CD4-positive, CD25-positive, alpha-beta regulatory T cell (primary cell): ENCODE results near the gene OBP2B. TPM values are rescaled to one million over a fixed set of nuclear protein-coding genes. Genes with fewer than 3 reads are reported as not detected.
"Not testable (repeated sequence)": the region's sequence is repeated elsewhere in the genome, so short reads cannot be mapped to it uniquely, and the experiment has no call there.

Source experiments
- ATAC-seq, 2 donors: fragments of 150-1000 bp; cut with Tn5 transposase; one replicate each; pipeline ENCODE4 v1.10.0; 2021; ENCODE audit warnings: low read depth in 2 of 2, moderate number of reproducible peaks in 2 of 2, moderate library complexity in 1 of 2
- DNase-seq, 3 donors: peaks; one replicate each; pipeline versions ENCODE4 v3.0.0 to v3.0.0-alpha.2; 2012 to 2022; ENCODE audit warnings: mixed read lengths in 1 of 3
- H3K27ac ChIP-seq: one replicate; pipeline ENCODE4 v1.7.0; 2013; ENCODE audit warnings: mild to moderate bottlenecking, low read length; ENCODE audit not compliant: insufficient read depth, poor library complexity, severe bottlenecking
- H3K27me3 ChIP-seq: one replicate; pipeline ENCODE4 v1.7.0; 2013; ENCODE audit warnings: low read length; ENCODE audit not compliant: control insufficient read depth, insufficient read depth
- H3K36me3 ChIP-seq: one replicate; pipeline ENCODE4 v1.7.0; 2013; ENCODE audit warnings: mild to moderate bottlenecking, low read length, moderate library complexity; ENCODE audit not compliant: control insufficient read depth, insufficient read depth
- H3K4me1 ChIP-seq: 2 replicates; pipeline ENCODE4 v1.7.0; 2013; ENCODE audit warnings: mild to moderate bottlenecking, low read length; ENCODE audit not compliant: insufficient read depth, control insufficient read depth, poor library complexity, severe bottlenecking
- H3K4me3 ChIP-seq: one replicate; pipeline ENCODE4 v1.7.0; 2013; ENCODE audit warnings: low read depth, mild to moderate bottlenecking, low read length, moderate library complexity
- H3K9me3 ChIP-seq, 2 experiments: 1 replicate in 1 of 2; 2 replicates in 1 of 2; pipeline ENCODE4 v1.7.0; 2013; ENCODE audit warnings: low read length in 2 of 2, mild to moderate bottlenecking in 1 of 2, moderate library complexity in 1 of 2; ENCODE audit not compliant: control insufficient read depth in 2 of 2
- H3K27ac Mint-ChIP-seq, 3 donors: one replicate each; pipeline ENCODE4 v1.8.0; 2020 to 2022; ENCODE audit warnings: mild to moderate bottlenecking in 3 of 3, mixed read lengths in 3 of 3, moderate library complexity in 2 of 3
- H3K27me3 Mint-ChIP-seq: one replicate; pipeline ENCODE4 v1.8.0; 2022; ENCODE audit warnings: mild to moderate bottlenecking, mixed read lengths
- H3K36me3 Mint-ChIP-seq: one replicate; pipeline ENCODE4 v1.8.0; 2020; ENCODE audit warnings: mixed read lengths
- H3K4me1 Mint-ChIP-seq, 4 donors: one replicate each; pipeline ENCODE4 v1.8.0; 2020 to 2022; ENCODE audit warnings: mixed read lengths in 4 of 4, mild to moderate bottlenecking in 1 of 4
- H3K4me3 Mint-ChIP-seq, 4 donors: one replicate each; pipeline ENCODE4 v1.8.0; 2020 to 2022; ENCODE audit warnings: mild to moderate bottlenecking in 4 of 4, mixed read lengths in 4 of 4, moderate library complexity in 3 of 4
- H3K9me3 Mint-ChIP-seq, 7 donors: one replicate each; pipeline ENCODE4 v1.8.0; 2020 to 2022; ENCODE audit warnings: mixed read lengths in 7 of 7, mild to moderate bottlenecking in 3 of 7, moderate library complexity in 2 of 7
- polyA plus RNA-seq, 4 donors: library from polyadenylated mRNA; unstranded; fragments of 300-500 nt; fragmentation: Illumina TruSeq; gene quantifications; one replicate each; pipeline ENCODE4 v1.2.3, GENCODE V29; 2021
- total RNA-seq: library from RNA; stranded (reverse); gene quantifications from one replicate; pipeline ENCODE4 v1.2.3, GENCODE V29; 2022

Gene OBP2B
- total and polyA plus RNA-seq, 5 donors from 2014 or later = not detected

DNA sequence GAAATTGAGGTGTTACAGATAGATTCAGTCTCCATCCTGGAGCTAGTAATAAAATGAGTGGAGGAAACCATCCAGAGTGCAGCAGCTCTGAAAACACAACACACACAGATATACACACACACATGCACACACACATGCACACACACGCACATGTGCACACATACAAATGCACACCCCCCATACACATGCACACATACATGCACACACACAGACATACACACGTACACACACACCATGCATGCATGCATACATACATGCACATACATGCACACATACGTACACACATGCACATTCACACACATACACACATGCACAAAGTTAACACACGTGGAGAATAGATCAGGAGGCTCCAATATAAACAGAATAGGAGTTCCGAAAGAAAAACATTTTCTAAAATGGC, 21.0 kb upstream of the OBP2B start:
- Histone ChIP-seq H3K27ac (no peak overlapping the region), H3K36me3 (no peaks in the 10 kb centered on the region), H3K27me3 (no peaks in the 10 kb centered on the region), H3K4me3 (no peak overlapping the region), H3K9me3 (no peaks in the 10 kb centered on the region), H3K4me1 (no peaks in the 10 kb centered on the region)
- Mint-ChIP-seq H3K9me3 (no peaks in the 10 kb centered on the region), H3K36me3 (no peaks in the 10 kb centered on the region), H3K4me3 (no peak overlapping the region), H3K27me3 (no peaks in the 10 kb centered on the region), H3K27ac (no peak overlapping the region), H3K4me1 (no peaks in the 10 kb centered on the region)
- ATAC-seq (no peak), DNase-seq (no peak)

DNA sequence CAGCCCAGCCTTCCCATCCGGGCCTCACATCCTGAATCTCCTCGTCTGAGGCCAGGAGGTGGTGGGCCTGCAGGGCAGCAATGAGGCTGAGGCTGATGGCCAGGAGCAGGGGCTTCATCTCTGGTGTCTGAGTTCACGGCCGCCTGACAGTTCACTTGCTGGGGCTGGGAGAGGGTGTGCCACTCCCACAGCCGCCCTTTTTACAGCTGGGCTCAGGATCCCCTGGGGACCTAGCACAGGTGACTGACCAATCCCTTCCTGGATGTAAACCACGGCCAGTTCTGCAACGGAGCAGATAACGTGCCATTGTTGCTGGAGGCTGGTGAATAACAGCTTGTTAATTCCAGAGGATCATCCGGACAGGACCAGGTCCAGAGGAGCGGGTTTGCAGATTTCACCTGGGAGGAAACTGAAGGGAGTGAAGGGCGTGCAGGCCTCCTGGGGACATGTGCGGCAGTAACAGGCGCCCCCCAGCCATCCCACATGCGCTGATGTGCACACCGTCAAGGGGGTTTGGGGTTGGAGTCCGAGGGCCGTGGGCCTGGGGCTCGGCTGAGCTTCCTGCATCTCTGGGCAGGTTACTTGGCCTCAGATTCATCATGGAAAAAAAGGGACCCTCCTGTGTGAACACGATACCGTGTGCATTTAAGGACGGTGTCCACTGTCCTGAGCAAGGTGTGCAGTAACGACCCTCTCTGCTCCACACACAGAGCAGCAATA, 19.6 kb upstream of the OBP2B start:
- H3K4me1 ChIP-seq, ATAC-seq: not testable (repeated sequence)

DNA sequence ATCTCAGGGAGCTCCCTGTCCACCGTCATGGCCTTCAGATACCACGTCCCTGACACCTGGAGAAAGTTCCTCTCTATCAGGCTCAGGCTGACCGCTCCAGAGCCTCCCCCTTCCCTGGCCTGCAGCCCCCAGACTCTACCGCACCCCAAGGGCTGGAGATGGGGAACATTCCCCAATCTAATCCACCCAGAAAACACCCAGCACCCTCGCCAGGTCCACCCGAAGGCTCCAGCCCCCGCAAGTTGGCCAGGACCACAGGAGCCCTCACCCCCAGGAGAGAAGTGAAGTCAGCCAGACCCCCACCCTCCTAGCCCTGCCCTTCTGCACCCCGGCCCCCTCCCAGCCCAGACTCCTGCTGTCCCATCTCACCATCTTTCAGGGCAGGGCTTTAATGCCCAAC, 18.9 kb upstream of the OBP2B start:
- not testable (repeated sequence) for ATAC-seq, H3K4me1 Mint-ChIP-seq, H3K27me3 Mint-ChIP-seq, H3K4me1 ChIP-seq, H3K9me3 ChIP-seq, DNase-seq, H3K36me3 Mint-ChIP-seq, H3K9me3 Mint-ChIP-seq, H3K27ac Mint-ChIP-seq, H3K27ac ChIP-seq, H3K27me3 ChIP-seq, H3K36me3 ChIP-seq, H3K4me3 ChIP-seq, H3K4me3 Mint-ChIP-seq

More for the DNA sequence above, 19.6 kb upstream of the OBP2B start:
- H3K4me3 Mint-ChIP-seq, H3K27ac ChIP-seq, DNase-seq, H3K4me1 Mint-ChIP-seq, H3K36me3 Mint-ChIP-seq, H3K27me3 Mint-ChIP-seq, H3K4me3 ChIP-seq, H3K36me3 ChIP-seq, H3K27me3 ChIP-seq, H3K27ac Mint-ChIP-seq, H3K9me3 Mint-ChIP-seq, H3K9me3 ChIP-seq: not testable (repeated sequence)

DNA sequence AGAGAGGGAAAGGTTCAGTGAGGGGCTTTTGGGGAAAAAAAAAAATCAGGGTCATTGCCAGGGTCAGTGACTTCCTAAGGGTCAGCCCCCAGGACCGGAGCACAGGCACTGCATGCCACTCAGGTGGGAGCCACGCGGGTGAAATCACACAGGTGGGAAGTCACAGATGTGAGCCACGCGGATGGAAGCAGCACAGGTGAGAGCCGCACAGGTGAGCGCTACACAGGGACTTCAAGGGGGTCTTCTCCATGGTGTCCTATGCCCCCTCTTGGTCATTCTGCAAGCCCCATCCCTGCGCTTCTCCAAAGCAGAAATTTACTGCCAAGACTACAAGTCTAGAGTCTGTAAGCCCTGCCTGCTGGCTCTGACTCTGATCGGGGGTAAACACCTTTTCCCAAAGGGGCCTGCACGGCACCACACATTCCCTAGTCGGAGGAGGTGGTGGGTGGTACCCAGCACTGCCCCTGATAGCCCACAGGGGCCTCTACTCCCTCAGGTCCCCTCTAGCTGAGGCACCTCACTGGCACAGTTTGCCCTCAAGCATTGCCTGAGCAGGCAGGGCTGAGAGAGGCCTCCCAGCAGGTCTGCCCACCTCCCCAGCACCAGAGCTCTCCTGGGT, 18.3 kb upstream of the OBP2B start:
- H3K4me3 Mint-ChIP-seq = no peak overlapping the region
- peaks cover 10% of the 10 kb centered on the region for H3K27me3 Mint-ChIP-seq
- no peaks in the 10 kb centered on the region for H3K9me3 Mint-ChIP-seq
- Histone ChIP-seq H3K27ac (no peak overlapping the region), H3K4me1 (no peaks in the 10 kb centered on the region), H3K4me3 (no peak overlapping the region), H3K36me3 (no peaks in the 10 kb centered on the region), H3K9me3 (no peaks in the 10 kb centered on the region), H3K27me3 (no peaks in the 10 kb centered on the region)
- no peak overlapping the region for H3K27ac Mint-ChIP-seq
- no peaks in the 10 kb centered on the region for H3K4me1 Mint-ChIP-seq
- no peak for ATAC-seq
- no peaks in the 10 kb centered on the region for H3K36me3 Mint-ChIP-seq
- no peak for DNase-seq

DNA sequence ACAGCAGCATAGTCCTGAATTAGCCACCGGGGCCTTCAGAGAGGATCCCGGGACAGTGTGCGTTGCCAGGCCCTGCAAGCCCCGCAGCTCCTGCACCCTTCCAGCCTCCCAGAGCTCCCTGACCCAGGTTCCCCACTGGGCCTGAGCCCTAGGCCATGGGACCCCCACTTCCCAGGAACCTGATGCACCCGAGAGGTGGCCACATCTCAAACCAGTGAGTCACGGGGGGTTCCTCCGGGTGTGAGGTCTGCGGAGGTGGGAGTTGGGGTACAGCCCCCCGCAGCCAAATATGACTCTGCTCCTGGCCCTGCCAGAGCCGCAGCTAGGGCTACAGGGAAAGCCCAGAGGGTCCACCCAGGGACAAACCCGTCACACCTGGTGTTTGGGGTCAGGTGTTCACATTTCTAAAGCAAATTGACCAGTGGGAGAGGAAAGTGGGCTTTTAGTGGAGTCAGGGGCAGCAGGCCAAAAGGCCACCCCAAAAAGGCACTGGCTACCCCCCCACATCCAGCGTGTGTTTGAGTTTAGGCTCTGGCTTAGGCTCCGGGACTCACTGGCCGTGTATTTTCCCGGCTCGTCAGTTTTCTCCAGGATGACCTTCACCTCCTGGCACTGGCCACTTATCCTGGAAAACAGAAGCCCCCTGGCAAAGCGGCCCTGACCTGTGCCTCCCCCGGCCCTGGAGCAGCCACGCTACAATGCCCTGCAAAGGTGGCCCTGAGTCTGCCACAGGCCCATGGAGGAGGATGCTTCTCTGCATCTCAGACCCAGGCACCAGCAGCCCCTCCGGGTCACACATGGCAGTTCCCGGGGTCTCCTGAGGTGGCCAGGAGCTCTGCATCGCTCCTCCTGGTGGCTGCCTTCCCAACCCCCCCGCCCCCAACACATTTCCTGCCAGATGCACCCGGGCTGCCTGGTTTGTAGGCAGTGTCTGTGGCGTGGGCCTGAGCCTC, 17.4 kb upstream of the OBP2B start:
- ATAC-seq = no peak
- H3K27ac Mint-ChIP-seq = no peak overlapping the region

DNA sequence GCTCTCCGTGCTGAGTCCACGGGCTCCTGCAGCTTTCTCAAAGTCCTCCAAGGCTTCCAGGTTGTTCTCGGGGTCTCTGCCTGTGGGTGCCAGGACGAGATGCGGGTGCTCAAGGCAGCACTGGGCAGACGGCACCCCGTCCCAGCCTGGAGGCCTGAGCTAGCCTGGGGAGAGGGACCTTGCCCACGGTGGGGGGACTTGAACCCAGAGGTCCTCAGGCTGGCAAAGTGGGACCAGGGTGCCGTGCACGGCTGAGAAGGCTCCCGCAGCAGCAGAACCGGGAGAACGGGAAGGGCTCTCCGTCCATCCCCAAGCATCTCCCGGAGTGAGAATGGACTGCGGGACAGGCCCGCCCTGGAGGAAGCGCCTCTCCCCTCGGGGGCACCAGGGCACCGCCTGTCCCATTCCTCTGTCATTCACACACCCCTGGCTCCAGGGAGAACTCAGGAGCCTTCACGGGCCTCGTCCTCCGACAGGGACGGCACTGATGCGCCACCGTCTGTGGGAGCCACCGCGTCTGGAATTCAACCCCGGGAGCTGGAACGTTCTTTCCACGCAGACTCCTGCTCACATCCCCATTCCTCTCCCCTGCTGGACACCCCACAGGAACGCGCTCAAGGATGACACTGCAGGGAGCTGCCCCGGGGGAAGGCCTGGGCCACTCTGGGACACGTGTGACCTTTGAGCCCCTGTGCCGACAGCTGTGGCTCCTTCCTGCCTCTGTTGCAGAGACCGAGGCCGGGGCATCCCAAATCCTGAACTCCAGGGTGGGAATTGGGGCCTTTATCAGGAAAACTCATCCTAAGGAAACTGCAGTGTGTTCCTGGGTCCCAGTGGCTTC, 16.3 kb upstream of the OBP2B start:
- no peaks in the 10 kb centered on the region for H3K4me1 ChIP-seq

More for the DNA sequence above, 17.4 kb upstream of the OBP2B start:
- DNase-seq = no peak
- no peaks in the 10 kb centered on the region for H3K9me3 ChIP-seq
- Mint-ChIP-seq H3K9me3 (no peaks in the 10 kb centered on the region), H3K36me3 (no peaks in the 10 kb centered on the region), H3K4me1 (no peaks in the 10 kb centered on the region), H3K4me3 (no peak overlapping the region), H3K27me3 (peaks cover 10% of the 10 kb centered on the region)
- no peaks in the 10 kb centered on the region for H3K4me1 ChIP-seq
- H3K27me3 ChIP-seq = no peaks in the 10 kb centered on the region
- no peak overlapping the region for H3K27ac ChIP-seq
- H3K4me3 ChIP-seq = no peak overlapping the region
- H3K36me3 ChIP-seq = no peaks in the 10 kb centered on the region

DNA sequence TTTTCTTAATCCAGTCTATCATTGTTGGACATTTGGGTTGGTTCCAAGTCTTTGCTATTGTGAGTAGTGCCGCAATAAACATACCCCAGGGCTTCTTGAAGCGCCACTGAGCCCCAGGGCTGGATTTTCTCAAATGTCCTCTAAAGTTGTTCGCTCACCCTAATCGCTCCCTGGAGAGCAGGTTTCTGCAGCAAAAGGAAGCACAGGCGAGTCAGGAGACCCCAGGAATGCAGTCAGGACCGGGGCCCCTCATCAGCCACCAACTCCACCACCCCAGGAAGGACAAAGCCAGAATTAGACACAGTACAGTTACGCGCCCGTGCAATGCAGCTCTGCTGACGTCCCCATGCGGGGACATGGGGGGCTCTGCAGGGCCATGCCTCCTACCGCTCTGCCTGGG, 15.7 kb upstream of the OBP2B start:
- H3K27ac ChIP-seq = no peak overlapping the region
- no peak overlapping the region for H3K4me3 ChIP-seq

More for the DNA sequence above, 16.3 kb upstream of the OBP2B start:
- Mint-ChIP-seq H3K27ac (no peak overlapping the region), H3K4me1 (no peaks in the 10 kb centered on the region), H3K4me3 (no peak overlapping the region), H3K9me3 (no peaks in the 10 kb centered on the region), H3K36me3 (no peaks in the 10 kb centered on the region), H3K27me3 (peaks cover 10% of the 10 kb centered on the region)
- Histone ChIP-seq H3K27me3 (no peaks in the 10 kb centered on the region), H3K4me3 (no peak overlapping the region), H3K36me3 (no peaks in the 10 kb centered on the region), H3K27ac (no peak overlapping the region), H3K9me3 (no peaks in the 10 kb centered on the region)
- no peak for DNase-seq
- no peak for ATAC-seq

More for the DNA sequence above, 15.7 kb upstream of the OBP2B start:
- no peaks in the 10 kb centered on the region for H3K36me3 ChIP-seq
- no peaks in the 10 kb centered on the region for H3K4me1 Mint-ChIP-seq
- no peak for DNase-seq
- no peaks in the 10 kb centered on the region for H3K27me3 ChIP-seq
- no peaks in the 10 kb centered on the region for H3K9me3 ChIP-seq
- peaks cover 0 to 2% (median 0%) of the 10 kb centered on the region in 7 donors for H3K9me3 Mint-ChIP-seq
- H3K4me3 Mint-ChIP-seq = no peak overlapping the region
- no peak overlapping the region for H3K27ac Mint-ChIP-seq
- H3K27me3 Mint-ChIP-seq = peaks cover 10% of the 10 kb centered on the region
- no peaks in the 10 kb centered on the region for H3K4me1 ChIP-seq
- H3K36me3 Mint-ChIP-seq = no peaks in the 10 kb centered on the region
- no peak for ATAC-seq
